Effector CD4-positive, alpha-beta T cell (primary cell): ENCODE results near the gene ELF4.
A peak's percentile ranks its signal among the peaks of the same experiment; 100 is the strongest.
"Not testable (repeated sequence)": the region's sequence is repeated elsewhere in the genome, so short reads cannot be mapped to it uniquely, and the experiment has no call there.

ENCODE experiments used
- DNase-seq: peaks from one replicate; pipeline ENCODE4 v3.0.0-alpha.2; 2020
- total RNA-seq: gene quantifications from one replicate; lab custom pipeline; 2026; lab: John Stamatoyannopoulos, UW

The ELF4 gene
- 61.5 reads per million, percentile 73 among the genes with 10 or more reads in this experiment for total RNA-seq

- DNase-seq = peak; percentile 58
Measured at GRCh38 chrX:130110379-130111219, at the start of gene ELF4. Gene ELF4 (minus strand): TSS chrX:130110497. CDS start chrX:130081330, 29,167 bp downstream.

- no peak for DNase-seq
Measured at GRCh38 chrX:130159776-130160175, 49.5 kb upstream of the ELF4 start.

GRCh38 chrX:130158311-130158710 lies 48.0 kb upstream of the ELF4 start:
- no peak for DNase-seq

- DNase-seq = no peak
Measured at GRCh38 chrX:130155564-130155963, 45.3 kb upstream of the ELF4 start.

- DNase-seq = no peak
Measured at GRCh38 chrX:130147631-130148030, 37.3 kb upstream of the ELF4 start.

GRCh38 chrX:130145123-130145522 lies 34.8 kb upstream of the ELF4 start:
- DNase-seq = no peak

- no peak for DNase-seq
Measured at GRCh38 chrX:130144509-130144908, 34.2 kb upstream of the ELF4 start.

- no peak for DNase-seq
Measured at GRCh38 chrX:130139474-130140201, 29.3 kb upstream of the ELF4 start.

GRCh38 chrX:130136961-130137360 lies 26.7 kb upstream of the ELF4 start:
- DNase-seq = no peak

- no peak for DNase-seq
Measured at GRCh38 chrX:130136496-130136895, 26.2 kb upstream of the ELF4 start.

- DNase-seq = no peak
Measured at GRCh38 chrX:130130990-130131389, 20.7 kb upstream of the ELF4 start.

- no peak for DNase-seq
Measured at GRCh38 chrX:130125091-130125874, 15.0 kb upstream of the ELF4 start.

GRCh38 chrX:130124577-130124976 lies 14.3 kb upstream of the ELF4 start:
- no peak for DNase-seq

- no peak for DNase-seq
Measured at GRCh38 chrX:130121505-130121800, 11.2 kb upstream of the ELF4 start.

GRCh38 chrX:130120746-130121504 lies 10.6 kb upstream of the ELF4 start:
- peak; percentile 52 for DNase-seq

- DNase-seq = no peak
Measured at GRCh38 chrX:130120321-130120731, 10.0 kb upstream of the ELF4 start.

- DNase-seq = no peak
Measured at GRCh38 chrX:130119312-130119898, 9.1 kb upstream of the ELF4 start.

GRCh38 chrX:130118441-130119311 lies 8.4 kb upstream of the ELF4 start:
- no peak for DNase-seq

GRCh38 chrX:130117166-130117565 lies 6.9 kb upstream of the ELF4 start:
- DNase-seq = no peak

GRCh38 chrX:130115119-130115885 lies 5.0 kb upstream of the ELF4 start:
- not testable (repeated sequence) for DNase-seq
